Naive thymus-derived CD4-positive, alpha-beta T cell (primary cell): Measurements from ENCODE around the gene EMC6. TPM values are rescaled to one million over a fixed set of nuclear protein-coding genes. Genes with fewer than 3 reads are reported as not detected.

Experiments
- ATAC-seq: fragments of 150-1000 bp; cut with Tn5 transposase; 2 replicates; pipeline ENCODE4 v1.10.0; 2021; ENCODE audit warnings: mild to moderate bottlenecking, moderate library complexity
- CTCF ChIA-PET: fragments of 350-600 bp; sonication (Branson Sonifier 250); formaldehyde crosslinking; loops from one replicate; lab custom pipeline; 2021; ENCODE audit warnings: antibody characterized with exemption; lab: Charles Lee
- POLR2A ChIA-PET: fragments of 350-600 bp; sonication (Branson Sonifier 250); formaldehyde crosslinking; loops from one replicate; lab custom pipeline; 2021; ENCODE audit warnings: antibody characterized with exemption, inconsistent platforms; lab: Charles Lee
- DNase-seq, 9 donors: peaks; one replicate each; pipeline versions ENCODE4 v3.0.0 to v3.0.0-alpha.2; 2020 to 2022; ENCODE audit warnings: mixed read lengths in 1 of 9
- H3K27ac ChIP-seq: one replicate; pipeline ENCODE4 v1.7.0; 2013; ENCODE audit warnings: mild to moderate bottlenecking, low read depth, low read length, moderate library complexity
- H3K27me3 ChIP-seq, 2 donors: one replicate each; pipeline ENCODE4 v1.7.0; 2013; ENCODE audit warnings: low read length in 2 of 2, mild to moderate bottlenecking in 2 of 2, moderate library complexity in 2 of 2; ENCODE audit not compliant: control insufficient read depth in 2 of 2, insufficient read depth in 2 of 2
- H3K36me3 ChIP-seq, 3 experiments: 1 replicate in 2 of 3; 2 replicates in 1 of 3; pipeline ENCODE4 v1.7.0; 2013; ENCODE audit warnings: low read length in 3 of 3, mild to moderate bottlenecking in 3 of 3, moderate library complexity in 1 of 3; ENCODE audit not compliant: insufficient read depth in 3 of 3, control insufficient read depth in 2 of 3
- H3K4me1 ChIP-seq, 2 donors: one replicate each; pipeline ENCODE4 v1.7.0; 2013; ENCODE audit warnings: low read length in 2 of 2, mild to moderate bottlenecking in 2 of 2, moderate library complexity in 1 of 2; ENCODE audit not compliant: control insufficient read depth in 2 of 2, insufficient read depth in 2 of 2
- H3K4me3 ChIP-seq: 2 replicates; pipeline ENCODE4 v1.7.0; 2013; ENCODE audit warnings: mild to moderate bottlenecking, low read length
- H3K9me3 ChIP-seq, 3 experiments: 1 replicate in 2 of 3; 2 replicates in 1 of 3; pipeline ENCODE4 v1.7.0; 2013; ENCODE audit warnings: low read length in 3 of 3; ENCODE audit not compliant: control insufficient read depth in 2 of 3
- H3K27ac Mint-ChIP-seq, 9 donors: one replicate each; pipeline ENCODE4 v1.8.0; 2020 to 2022; ENCODE audit warnings: mixed read lengths in 9 of 9, mild to moderate bottlenecking in 8 of 9, moderate library complexity in 5 of 9, inconsistent platforms in 2 of 9
- H3K27me3 Mint-ChIP-seq, 5 donors: one replicate each; pipeline ENCODE4 v1.8.0; 2021 to 2022; ENCODE audit warnings: mixed read lengths in 5 of 5, mild to moderate bottlenecking in 1 of 5
- H3K36me3 Mint-ChIP-seq, 5 donors: one replicate each; pipeline ENCODE4 v1.8.0; 2020 to 2022; ENCODE audit warnings: mixed read lengths in 5 of 5, mild to moderate bottlenecking in 3 of 5, inconsistent platforms in 1 of 5
- H3K4me1 Mint-ChIP-seq, 7 donors: one replicate each; pipeline ENCODE4 v1.8.0; 2020 to 2022; ENCODE audit warnings: mixed read lengths in 7 of 7, mild to moderate bottlenecking in 3 of 7, inconsistent platforms in 1 of 7
- H3K4me3 Mint-ChIP-seq, 10 donors: one replicate each; pipeline ENCODE4 v1.8.0; 2020 to 2022; ENCODE audit warnings: mild to moderate bottlenecking in 10 of 10, mixed read lengths in 10 of 10, moderate library complexity in 6 of 10, inconsistent platforms in 2 of 10
- H3K9me3 Mint-ChIP-seq, 11 donors: one replicate each; pipeline ENCODE4 v1.8.0; 2020 to 2022; ENCODE audit warnings: mixed read lengths in 11 of 11, mild to moderate bottlenecking in 4 of 11, inconsistent platforms in 1 of 11, moderate library complexity in 1 of 11
- intact Hi-C, 2 donors: fragments of 100-400 bp; cut with micrococcal nuclease; formaldehyde crosslinking; loops; one replicate each; pipeline ENCODE4 v1.15.1; 2023
- polyA plus RNA-seq, 2 donors: library from polyadenylated mRNA; unstranded; fragments of 300-500 nt; fragmentation: Illumina TruSeq; gene quantifications; one replicate each; pipeline ENCODE4 v1.2.3, GENCODE V29; 2021
- total RNA-seq, 6 experiments: library from RNA in 5 of 6; stranded (reverse) in 5 of 6; gene quantifications; 1 replicate in 5 of 6; 2 replicates in 1 of 6; pipeline ENCODE4 v1.2.3 and lab custom pipeline; 2021 to 2026

The EMC6 gene
- total and polyA plus RNA-seq, 7 experiments from 2014 or later: 23.1 to 133 (median 32.8) TPM

GRCh38 chr17:3647769-3648555, 20.6 kb upstream of the EMC6 start:
- no peak overlapping the region for H3K27ac Mint-ChIP-seq
- no peaks in the 10 kb centered on the region for H3K9me3 Mint-ChIP-seq
- H3K4me3 Mint-ChIP-seq: no peak overlapping the region
- peak; percentile 66 for ATAC-seq
- Histone ChIP-seq H3K9me3 (no peaks in the 10 kb centered on the region), H3K27ac (no peak overlapping the region), H3K36me3 (no peaks in the 10 kb centered on the region), H3K4me1 (no peaks in the 10 kb centered on the region), H3K4me3 (no peak overlapping the region), H3K27me3 (no peaks in the 10 kb centered on the region)
- intact Hi-C loops: loop anchor here in 1 of 2 donors (1.0 kb wide), 1 partner anchor 46 kb away; no protein-coding TSS in a partner anchor
- ChIA-PET POLR2A (interaction anchor here (0.8 to 1.1 kb wide), 2 partner anchors 12 to 19 kb away, joined by 3 read pairs; partner anchors contain the start of genes CTNS and SHPK), CTCF (interaction anchor here (1.1 kb wide), 1 partner anchor 10 kb away, joined by 5 read pairs; no protein-coding TSS in a partner anchor)
- H3K4me1 Mint-ChIP-seq: peaks cover 0 to 18% (median 0%) of the 10 kb centered on the region in 7 donors
- peaks cover 0 to 25% (median 6%) of the 10 kb centered on the region in 5 donors for H3K36me3 Mint-ChIP-seq
- DNase-seq: peak in 5 of 9 donors; percentile 15 to 42 (median 23)
- no peaks in the 10 kb centered on the region for H3K27me3 Mint-ChIP-seq

- Mint-ChIP-seq H3K27ac (no peak overlapping the region), H3K4me1 (no peaks in the 10 kb centered on the region), H3K27me3 (no peaks in the 10 kb centered on the region), H3K4me3 (no peak overlapping the region), H3K36me3 (peaks cover 0 to 4% (median 0%) of the 10 kb centered on the region in 5 donors), H3K9me3 (no peaks in the 10 kb centered on the region)
- no peak for ATAC-seq
- H3K4me3 ChIP-seq: no peak overlapping the region
- DNase-seq: no peak
- no peaks in the 10 kb centered on the region for H3K4me1 ChIP-seq
- no peaks in the 10 kb centered on the region for H3K27me3 ChIP-seq
- H3K36me3 ChIP-seq: no peaks in the 10 kb centered on the region
- intact Hi-C loops: no loop called here
- no peak overlapping the region for H3K27ac ChIP-seq
- POLR2A ChIA-PET: no interaction called here
- CTCF ChIA-PET: no interaction called here
- no peaks in the 10 kb centered on the region for H3K9me3 ChIP-seq
Measured at GRCh38 chr17:3655766-3656165, 12.8 kb upstream of the EMC6 start.

- no peak overlapping the region for H3K27ac ChIP-seq
- Mint-ChIP-seq H3K27me3 (no peaks in the 10 kb centered on the region), H3K9me3 (no peaks in the 10 kb centered on the region), H3K27ac (peak overlapping the region in 1 of 9 donors; percentile 43), H3K4me1 (no peaks in the 10 kb centered on the region), H3K36me3 (peaks cover 0 to 4% (median 0%) of the 10 kb centered on the region in 5 donors), H3K4me3 (no peak overlapping the region)
- no peak overlapping the region for H3K4me3 ChIP-seq
- H3K36me3 ChIP-seq: no peaks in the 10 kb centered on the region
- intact Hi-C loops: no loop called here
- no peak for ATAC-seq
- ChIA-PET CTCF (no interaction called here), POLR2A (no interaction called here)
- no peaks in the 10 kb centered on the region for H3K27me3 ChIP-seq
- no peaks in the 10 kb centered on the region for H3K4me1 ChIP-seq
- DNase-seq: no peak
- H3K9me3 ChIP-seq: no peaks in the 10 kb centered on the region
Measured at GRCh38 chr17:3656353-3656752, 12.3 kb upstream of the EMC6 start.

- no peak overlapping the region for H3K4me3 Mint-ChIP-seq
- Histone ChIP-seq H3K9me3 (no peaks in the 10 kb centered on the region), H3K27me3 (no peaks in the 10 kb centered on the region), H3K4me1 (no peaks in the 10 kb centered on the region), H3K36me3 (no peaks in the 10 kb centered on the region), H3K4me3 (no peak overlapping the region), H3K27ac (no peak overlapping the region)
- H3K4me1 Mint-ChIP-seq: no peaks in the 10 kb centered on the region
- CTCF ChIA-PET: no interaction called here
- intact Hi-C loops: no loop called here
- no peak for DNase-seq
- peaks cover 0 to 3% (median 0%) of the 10 kb centered on the region in 5 donors for H3K36me3 Mint-ChIP-seq
- H3K27ac Mint-ChIP-seq: no peak overlapping the region
- no peaks in the 10 kb centered on the region for H3K27me3 Mint-ChIP-seq
- no peaks in the 10 kb centered on the region for H3K9me3 Mint-ChIP-seq
- ATAC-seq: no peak
- POLR2A ChIA-PET: no interaction called here
Measured at GRCh38 chr17:3656755-3657587, 11.6 kb upstream of the EMC6 start.

GRCh38 chr17:3657588-3657869, 11.1 kb upstream of the EMC6 start:
- H3K4me1 Mint-ChIP-seq: no peaks in the 10 kb centered on the region
- no peak overlapping the region for H3K4me3 Mint-ChIP-seq
- no peak overlapping the region for H3K4me3 ChIP-seq
- POLR2A ChIA-PET: no interaction called here
- H3K4me1 ChIP-seq: no peaks in the 10 kb centered on the region
- DNase-seq: no peak
- no peaks in the 10 kb centered on the region for H3K9me3 ChIP-seq
- intact Hi-C loops: no loop called here
- H3K27ac ChIP-seq: no peak overlapping the region
- H3K27me3 Mint-ChIP-seq: no peaks in the 10 kb centered on the region
- no peak overlapping the region for H3K27ac Mint-ChIP-seq
- no peak for ATAC-seq
- H3K36me3 Mint-ChIP-seq: peaks cover 0 to 3% (median 0%) of the 10 kb centered on the region in 5 donors
- H3K27me3 ChIP-seq: no peaks in the 10 kb centered on the region
- CTCF ChIA-PET: no interaction called here
- no peaks in the 10 kb centered on the region for H3K36me3 ChIP-seq
- H3K9me3 Mint-ChIP-seq: no peaks in the 10 kb centered on the region

GRCh38 chr17:3657874-3658783, 10.5 kb upstream of the EMC6 start:
- Mint-ChIP-seq H3K36me3 (peaks cover 0 to 3% (median 0%) of the 10 kb centered on the region in 5 donors), H3K27ac (no peak overlapping the region), H3K4me1 (no peaks in the 10 kb centered on the region), H3K9me3 (no peaks in the 10 kb centered on the region), H3K27me3 (no peaks in the 10 kb centered on the region), H3K4me3 (no peak overlapping the region)
- Histone ChIP-seq H3K36me3 (no peaks in the 10 kb centered on the region), H3K9me3 (no peaks in the 10 kb centered on the region), H3K27me3 (no peaks in the 10 kb centered on the region), H3K27ac (no peak overlapping the region), H3K4me1 (no peaks in the 10 kb centered on the region), H3K4me3 (no peak overlapping the region)
- ChIA-PET POLR2A (no interaction called here), CTCF (no interaction called here)
- intact Hi-C loops: no loop called here
- no peak for DNase-seq
- ATAC-seq: no peak
